Neural progenitor cell (in vitro differentiated cells): Measurements from ENCODE around the gene TAPT1. TPM values are rescaled to one million over a fixed set of nuclear protein-coding genes. Genes with fewer than 3 reads are reported as not detected.

Source experiments
- DNase-seq: peaks from one replicate; pipeline ENCODE4 v3.0.0-alpha.2; 2016; ENCODE audit warnings: low spot score
- H2AFZ ChIP-seq: fragments of 200-600 bp; sonication (generic); replicated peaks from 2 replicates; pipeline ENCODE4 v1.6.1; 2016; ENCODE audit warnings: antibody characterized with exemption
- H3F3A ChIP-seq: fragments of 200-600 bp; sonication (generic); 2 replicates; pipeline ENCODE4 v1.6.1; 2016; ENCODE audit warnings: antibody characterized with exemption, low read depth
- H3K27ac ChIP-seq: fragments of 200-600 bp; sonication (generic); 2 replicates; pipeline ENCODE4 v1.5.1; 2016; ENCODE audit warnings: mild to moderate bottlenecking
- H3K27me3 ChIP-seq: fragments of 200-600 bp; sonication (generic); 2 replicates; pipeline ENCODE4 v1.6.1; 2016; ENCODE audit warnings: mild to moderate bottlenecking, moderate library complexity
- H3K36me3 ChIP-seq: fragments of 200-600 bp; sonication (generic); 2 replicates; pipeline ENCODE4 v1.5.1; 2016
- H3K4me1 ChIP-seq: fragments of 200-600 bp; sonication (generic); 2 replicates; pipeline ENCODE4 v1.6.1; 2016; ENCODE audit warnings: mixed run types
- H3K4me2 ChIP-seq: fragments of 200-600 bp; sonication (generic); 2 replicates; pipeline ENCODE4 v1.6.1; 2016
- H3K4me3 ChIP-seq: fragments of 200-600 bp; sonication (generic); 2 replicates; pipeline ENCODE4 v1.5.1; 2016
- H3K79me2 ChIP-seq: fragments of 200-600 bp; sonication (generic); 2 replicates; pipeline ENCODE4 v1.6.1; 2016; ENCODE audit warnings: low read depth
- H3K9ac ChIP-seq: fragments of 200-600 bp; sonication (generic); 2 replicates; pipeline ENCODE4 v1.6.1; 2016
- H3K9me3 ChIP-seq: fragments of 200-600 bp; sonication (generic); 2 replicates; pipeline ENCODE4 v1.5.1; 2016; ENCODE audit warnings: low read depth
- H4K20me1 ChIP-seq: fragments of 200-600 bp; sonication (generic); 2 replicates; pipeline ENCODE4 v1.6.1; 2016; ENCODE audit warnings: low read depth
- H3K27ac Mint-ChIP-seq: 3 replicates; pipeline ENCODE4 v1.8.0; 2021; ENCODE audit warnings: mixed read lengths
- H3K27me3 Mint-ChIP-seq: 2 replicates; pipeline ENCODE4 v1.8.0; 2022; ENCODE audit warnings: low read depth, mild to moderate bottlenecking, inconsistent platforms, moderate library complexity, mixed read lengths; ENCODE audit not compliant: insufficient read depth
- H3K36me3 Mint-ChIP-seq: 3 replicates; pipeline ENCODE4 v1.8.0; 2021; ENCODE audit warnings: mixed read lengths
- H3K4me1 Mint-ChIP-seq: 3 replicates; pipeline ENCODE4 v1.8.0; 2021; ENCODE audit warnings: mixed read lengths
- H3K4me3 Mint-ChIP-seq: 3 replicates; pipeline ENCODE4 v1.8.0; 2021; ENCODE audit warnings: mild to moderate bottlenecking, moderate library complexity, mixed read lengths
- H3K9me3 Mint-ChIP-seq: 3 replicates; pipeline ENCODE4 v1.8.0; 2020; ENCODE audit warnings: mixed read lengths
- EZH2 ChIP-seq: fragments of 200-600 bp; sonication (generic); IDR thresholded peaks from 2 replicates; pipeline ENCODE4 v1.6.1; 2017; ENCODE audit warnings: antibody characterized with exemption, mild to moderate bottlenecking, moderate library complexity
- EZH2phosphoT487 ChIP-seq: fragments of 200-600 bp; sonication (generic); IDR thresholded peaks from 2 replicates; pipeline ENCODE4 v1.6.1; 2017; ENCODE audit warnings: antibody characterized with exemption
- total RNA-seq: library from RNA; depleted of rRNA; stranded (reverse); fragments of >200 nt; gene quantifications from 2 replicates; pipeline ENCODE4 v1.2.3, GENCODE V29; 2015; ENCODE audit warnings: low replicate concordance
- TF ChIP-seq, protein P1 (sequence below): fragments of 200-600 bp; sonication (generic); IDR thresholded peaks from 2 replicates; pipeline ENCODE4 v1.5.1; 2017; ENCODE audit warnings: antibody characterized with exemption, mild to moderate bottlenecking

TAPT1 gene
- total RNA-seq, 1 donor from 2014 or later = 18.9 TPM

DNA sequence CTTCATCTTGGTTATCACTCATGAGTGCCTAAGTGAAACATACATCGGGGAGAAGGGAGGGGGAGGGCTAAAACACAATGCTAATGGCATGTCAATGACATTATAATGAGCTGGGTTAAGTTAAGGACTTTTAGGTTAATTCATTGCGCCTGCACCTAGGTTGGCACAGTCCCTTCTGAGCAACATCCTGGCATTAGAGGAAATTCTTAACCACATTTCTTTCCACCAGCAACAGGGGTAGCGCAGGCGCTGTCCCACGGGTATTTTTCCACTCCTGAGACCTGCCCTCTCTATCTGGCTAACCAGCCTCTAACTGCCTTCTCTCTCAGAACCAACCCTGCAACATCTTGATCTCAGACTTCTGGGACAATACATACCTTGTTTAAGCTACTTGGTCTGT is 103.5 kb downstream of the TAPT1 start:
- H3K9me3 ChIP-seq = no peaks in the 10 kb centered on the region
- peak overlapping the region; percentile 16 for H3K4me2 ChIP-seq
- H2AFZ ChIP-seq = no peak overlapping the region
- Mint-ChIP-seq H3K4me3 (no peak overlapping the region), H3K36me3 (no peaks in the 10 kb centered on the region), H3K9me3 (no peaks in the 10 kb centered on the region), H3K27me3 (no peaks in the 10 kb centered on the region), H3K27ac (no peak overlapping the region), H3K4me1 (peaks cover 2% of the 10 kb centered on the region)
- H3F3A ChIP-seq = peaks cover 14% of the 10 kb centered on the region
- no peaks in the 10 kb centered on the region for H3K79me2 ChIP-seq
- H3K4me3 ChIP-seq = no peak overlapping the region
- TF ChIP-seq, protein P1, sequence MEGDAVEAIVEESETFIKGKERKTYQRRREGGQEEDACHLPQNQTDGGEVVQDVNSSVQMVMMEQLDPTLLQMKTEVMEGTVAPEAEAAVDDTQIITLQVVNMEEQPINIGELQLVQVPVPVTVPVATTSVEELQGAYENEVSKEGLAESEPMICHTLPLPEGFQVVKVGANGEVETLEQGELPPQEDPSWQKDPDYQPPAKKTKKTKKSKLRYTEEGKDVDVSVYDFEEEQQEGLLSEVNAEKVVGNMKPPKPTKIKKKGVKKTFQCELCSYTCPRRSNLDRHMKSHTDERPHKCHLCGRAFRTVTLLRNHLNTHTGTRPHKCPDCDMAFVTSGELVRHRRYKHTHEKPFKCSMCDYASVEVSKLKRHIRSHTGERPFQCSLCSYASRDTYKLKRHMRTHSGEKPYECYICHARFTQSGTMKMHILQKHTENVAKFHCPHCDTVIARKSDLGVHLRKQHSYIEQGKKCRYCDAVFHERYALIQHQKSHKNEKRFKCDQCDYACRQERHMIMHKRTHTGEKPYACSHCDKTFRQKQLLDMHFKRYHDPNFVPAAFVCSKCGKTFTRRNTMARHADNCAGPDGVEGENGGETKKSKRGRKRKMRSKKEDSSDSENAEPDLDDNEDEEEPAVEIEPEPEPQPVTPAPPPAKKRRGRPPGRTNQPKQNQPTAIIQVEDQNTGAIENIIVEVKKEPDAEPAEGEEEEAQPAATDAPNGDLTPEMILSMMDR = no peak
- no peak for TF ChIP-seq EZH2phosphoT487
- TF ChIP-seq EZH2 = no peak
- no peak overlapping the region for H3K9ac ChIP-seq
- H3K36me3 ChIP-seq = no peaks in the 10 kb centered on the region
- no peaks in the 10 kb centered on the region for H4K20me1 ChIP-seq
- H3K4me1 ChIP-seq = peaks cover 19% of the 10 kb centered on the region
- no peak for DNase-seq
- no peaks in the 10 kb centered on the region for H3K27me3 ChIP-seq
- peak overlapping the region; percentile 44 for H3K27ac ChIP-seq

DNA sequence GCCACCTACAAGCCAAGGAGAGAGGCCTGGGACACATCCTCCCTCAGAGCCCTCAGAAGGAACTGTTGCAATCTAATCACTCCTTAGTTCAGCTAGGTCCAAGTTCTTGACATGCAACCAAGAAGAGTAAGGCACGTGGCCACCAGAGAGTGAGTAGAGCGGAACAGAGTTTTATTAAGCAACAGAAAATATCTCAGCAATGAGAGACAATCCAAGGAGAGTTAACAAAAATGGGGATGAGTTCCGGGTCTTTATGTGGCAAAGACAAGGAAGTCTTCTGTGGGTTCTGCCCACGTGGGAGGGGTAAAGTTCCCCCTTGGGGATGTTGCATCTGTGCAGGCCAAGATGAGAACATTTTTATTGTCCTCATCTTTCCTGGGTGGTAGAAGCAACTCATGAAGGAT is 104.0 kb downstream of the TAPT1 start:
- peaks cover under 1% of the 10 kb centered on the region for H3K27me3 Mint-ChIP-seq
- no peak overlapping the region for H3K27ac ChIP-seq

DNA sequence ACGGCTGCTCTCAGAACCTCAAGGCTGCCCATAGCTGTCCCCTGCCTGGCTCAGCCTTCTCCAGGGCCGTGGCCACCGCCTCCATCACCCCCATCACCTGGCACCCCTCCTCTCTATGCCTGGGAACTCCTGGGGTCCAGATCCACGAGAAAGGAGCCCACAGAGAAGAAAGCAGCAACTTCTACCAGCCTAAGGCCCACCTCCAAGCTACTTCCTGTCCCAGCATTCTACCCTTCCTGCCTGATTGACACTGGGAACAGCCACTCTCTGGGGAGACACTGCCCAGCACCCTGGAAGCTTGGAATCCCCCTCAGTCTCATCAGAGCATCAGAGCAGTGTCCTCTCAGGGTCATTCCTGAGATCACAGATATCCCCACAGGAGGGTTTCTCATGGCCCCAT is 105.6 kb downstream of the TAPT1 start:
- Histone ChIP-seq H2AFZ (no peak overlapping the region), H3K9ac (no peak overlapping the region), H4K20me1 (no peaks in the 10 kb centered on the region), H3K27ac (no peak overlapping the region), H3K4me3 (no peak overlapping the region), H3F3A (peaks cover 14% of the 10 kb centered on the region), H3K79me2 (no peaks in the 10 kb centered on the region), H3K9me3 (no peaks in the 10 kb centered on the region), H3K4me1 (peaks cover 19% of the 10 kb centered on the region), H3K4me2 (no peak overlapping the region), H3K36me3 (no peaks in the 10 kb centered on the region), H3K27me3 (no peaks in the 10 kb centered on the region)
- H3K9me3 Mint-ChIP-seq = no peaks in the 10 kb centered on the region
- TF ChIP-seq EZH2phosphoT487 (no peak), EZH2 (no peak)
- TF ChIP-seq, protein P1 = no peak
- no peaks in the 10 kb centered on the region for H3K36me3 Mint-ChIP-seq
- no peak overlapping the region for H3K4me3 Mint-ChIP-seq
- H3K4me1 Mint-ChIP-seq = no peaks in the 10 kb centered on the region
- no peak overlapping the region for H3K27ac Mint-ChIP-seq
- peaks cover 2% of the 10 kb centered on the region for H3K27me3 Mint-ChIP-seq
- no peak for DNase-seq

More for the DNA sequence above, 104.0 kb downstream of the TAPT1 start:
- Mint-ChIP-seq H3K36me3 (no peaks in the 10 kb centered on the region), H3K27ac (no peak overlapping the region), H3K4me3 (no peak overlapping the region), H3K4me1 (peaks cover 2% of the 10 kb centered on the region), H3K9me3 (no peaks in the 10 kb centered on the region)
- Histone ChIP-seq H3K4me2 (no peak overlapping the region), H4K20me1 (no peaks in the 10 kb centered on the region), H3K9me3 (no peaks in the 10 kb centered on the region), H2AFZ (no peak overlapping the region), H3K9ac (no peak overlapping the region), H3K79me2 (no peaks in the 10 kb centered on the region), H3K36me3 (no peaks in the 10 kb centered on the region), H3F3A (peaks cover 14% of the 10 kb centered on the region), H3K4me1 (peaks cover 19% of the 10 kb centered on the region), H3K4me3 (no peak overlapping the region), H3K27me3 (no peaks in the 10 kb centered on the region)
- TF ChIP-seq, protein P1 = no peak
- TF ChIP-seq EZH2 = no peak
- no peak for TF ChIP-seq EZH2phosphoT487
- no peak for DNase-seq
